ENCODE data around the gene PLCH1. TPM values are rescaled to one million over a fixed set of nuclear protein-coding genes. Genes with fewer than 3 reads are reported as not detected.

Gene PLCH1
- total and polyA plus RNA-seq, 2 of the 8 experiments (the other 6 are each of a cell fraction or from before 2014, with no cell fraction given): 5.8 to 17.2 TPM

DNA sequence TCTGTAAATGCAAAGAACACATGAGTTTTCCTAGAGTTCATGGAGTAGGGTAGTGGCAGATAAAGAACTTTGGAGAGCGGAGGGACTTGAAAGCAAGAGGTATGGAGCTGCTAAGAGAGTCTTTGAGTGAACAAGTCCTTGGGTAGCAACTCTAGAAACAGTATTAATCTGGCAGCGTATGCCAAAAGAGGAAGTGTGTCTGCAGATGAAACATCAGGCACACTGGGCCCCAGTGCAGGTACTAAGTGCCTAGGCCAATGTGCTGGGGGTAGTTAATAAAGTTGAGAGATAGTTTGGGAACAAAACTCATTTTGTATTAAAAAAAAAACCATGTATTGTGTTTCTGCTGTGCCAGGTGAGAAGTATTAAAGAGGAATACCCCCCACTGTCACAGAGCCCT lies 228.4 kb downstream of the PLCH1 start:
- no peak overlapping the region for H4K91ac ChIP-seq (replicated peaks; ENCODE audit: insufficient read length, low read length)
- H3K4me2 ChIP-seq (ENCODE audit: insufficient read depth in 1 of 2, low read depth in 2 of 2, low read length in 2 of 2): no peak overlapping the region
- WGBS, 2 experiments (ENCODE audit: extremely low coverage in 1 of 2, insufficient coverage in 1 of 2, insufficient read length in 1 of 2, insufficient replicate concordance in 2 of 2, low coverage in 1 of 2, low lambda C conversion rate in 2 of 2, missing lambda C conversion rate in 1 of 2): 92% methylated on average over 2 of the region's 2 CpGs; no CpG with 5 or more reads in 1 of the 2 experiments
- H4K5ac ChIP-seq (ENCODE audit: insufficient read length, low read depth, low read length): no peak overlapping the region
- no peaks in the 10 kb centered on the region for H3K27me3 ChIP-seq (replicated peaks in 1 of 4; ENCODE audit: control insufficient read depth in 3 of 4, extremely low read depth in 1 of 4, insufficient read depth in 3 of 4, low read length in 3 of 4)
- peaks cover 0 to 12% (median 6%) of the 10 kb centered on the region in 4 experiments; a peak in 3 of 8 replicates for H3K36me3 ChIP-seq (ENCODE audit: control insufficient read depth in 2 of 4, insufficient read depth in 4 of 4, low read length in 3 of 4)
- TF ChIP-seq, protein P1, sequence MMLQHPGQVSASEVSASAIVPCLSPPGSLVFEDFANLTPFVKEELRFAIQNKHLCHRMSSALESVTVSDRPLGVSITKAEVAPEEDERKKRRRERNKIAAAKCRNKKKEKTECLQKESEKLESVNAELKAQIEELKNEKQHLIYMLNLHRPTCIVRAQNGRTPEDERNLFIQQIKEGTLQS (IDR thresholded peaks at IDR 0.05; ENCODE audit: insufficient read depth, low read depth, low read length): no peak
- no peak for TF ChIP-seq POLR2AphosphoS5 (IDR thresholded peaks at IDR 0.05; ENCODE audit: low read depth, low read length)
- TF ChIP-seq SP2 (IDR thresholded peaks at IDR 0.05; ENCODE audit: low read length): no peak
- no peak for TF ChIP-seq CTCF (IDR thresholded peaks at IDR 0.05; ENCODE audit: control extremely low read depth in 1 of 3, insufficient read depth in 1 of 3, low read depth in 1 of 3, low read length in 3 of 3)
- no peak overlapping the region for H3K18ac ChIP-seq (ENCODE audit: extremely low read depth, low read length)
- no peak overlapping the region for H3K4me3 ChIP-seq (ENCODE audit: extremely low read depth in 1 of 4, insufficient read depth in 2 of 4, low read depth in 3 of 4, low read length in 4 of 4)
- no peak overlapping the region for H2BK15ac ChIP-seq (ENCODE audit: low read length)
- no peak overlapping the region for H2BK12ac ChIP-seq (ENCODE audit: low read depth, low read length)
- no peak overlapping the region for H3K4ac ChIP-seq (replicated peaks; ENCODE audit: insufficient read length, low read depth, low read length)
- H3K14ac ChIP-seq (ENCODE audit: insufficient read length): no peak overlapping the region
- H2AK5ac ChIP-seq (ENCODE audit: low read depth, low read length): no peak overlapping the region
- no peak overlapping the region for H4K8ac ChIP-seq (ENCODE audit: extremely low read depth, insufficient read depth, low read length)
- ChIA-PET POLR2A (ENCODE audit: partially characterized antibody) (no interaction called here), CTCF (ENCODE audit: partially characterized antibody) (interaction anchor here (0.5 kb wide), 1 partner anchor 208 kb away, joined by 3 read pairs; no protein-coding TSS in a partner anchor)
- H3K27ac ChIP-seq (ENCODE audit: low read depth, low read length): no peak overlapping the region
- H3K9me3 ChIP-seq (ENCODE audit: insufficient read depth in 2 of 2, low read depth in 1 of 2, low read length in 1 of 2): no peaks in the 10 kb centered on the region
- no peak for DNase-seq (ENCODE audit: low read depth in 1 of 2, low spot score in 2 of 2)
- no peak overlapping the region for H2BK5ac ChIP-seq (ENCODE audit: low read depth, low read length)
- no peak overlapping the region for H3K56ac ChIP-seq (replicated peaks; ENCODE audit: insufficient read length, low read depth, low read length)
- no peaks in the 10 kb centered on the region for H3K79me1 ChIP-seq (ENCODE audit: low read depth, low read length)
- H3K4me1 ChIP-seq (replicated peaks in 1 of 4; ENCODE audit: control insufficient read depth in 3 of 4, insufficient read depth in 4 of 4, low read length in 3 of 4): peaks cover 0 to 5% (median 2%) of the 10 kb centered on the region in 4 experiments; a peak in 3 of 7 replicates
- no peak overlapping the region for H3K9ac ChIP-seq (replicated peaks in 1 of 4; ENCODE audit: extremely low read depth in 1 of 4, low read depth in 3 of 4, low read length in 3 of 4)
- H2BK120ac ChIP-seq (replicated peaks; ENCODE audit: low read depth, low read length): no peak overlapping the region
- H3K23ac ChIP-seq (ENCODE audit: insufficient read length): no peak overlapping the region
- FAIRE-seq: no peak
- H2AFZ ChIP-seq (ENCODE audit: low read length): no peak overlapping the region
- H4K20me1 ChIP-seq (replicated peaks in 1 of 2; ENCODE audit: control insufficient read depth in 1 of 2, insufficient read depth in 2 of 2, low read length in 2 of 2): no peaks in the 10 kb centered on the region
- no peak overlapping the region for H2BK20ac ChIP-seq (ENCODE audit: low read length)
- no peaks in the 10 kb centered on the region for H3K79me2 ChIP-seq (ENCODE audit: control insufficient read depth in 1 of 2, insufficient read depth in 2 of 2, low read length in 2 of 2)
- no peaks in the 10 kb centered on the region for H3K23me2 ChIP-seq (ENCODE audit: low read depth, low read length)

All from H1 (cell line).